K562 (cell line): ENCODE data around the gene CAMK2D. TPM values are rescaled to one million over a fixed set of nuclear protein-coding genes. Genes with fewer than 3 reads are reported as not detected.

Source experiments
- ATAC-seq: fragments of 200-7000 bp; cut with Tn5 transposase; 3 replicates; pipeline ENCODE4 v1.9.1; 2020; ENCODE audit warnings: moderate library complexity
- BruUV-seq: library from RNA; stranded (reverse); fragments of 400-500 nt; replicated peaks from 2 replicates; lab custom pipeline; 2021; lab: Mats Ljungman, UMichigan
- CTCF ChIA-PET: fragments of 300-600 bp; formaldehyde crosslinking; extraction: SDS; loops from one replicate; lab custom pipeline; 2021; ENCODE audit warnings: low intra/inter-chr PET ratio; lab: Yijun Ruan, JAX
- POLR2A ChIA-PET: fragments of 300-600, 350-650 bp; sonication (Branson Sonifier 250); formaldehyde crosslinking; extraction: SDS; loops from one replicate; lab custom pipeline; 2021; ENCODE audit warnings: antibody characterized with exemption, inconsistent platforms; lab: Yijun Ruan, JAX
- DNase-seq, 4 experiments: peaks; one replicate each; pipeline versions ENCODE4 v3.0.0 to v3.0.0-alpha.2; 2011 to 2018; ENCODE audit warnings: low spot score in 3 of 4, mixed read lengths in 3 of 4; ENCODE audit errors: extremely low read depth in 1 of 4
- FAIRE-seq: peaks from 2 replicates; lab custom pipeline; 2011; peaks lifted over from hg19 to GRCh38; lab: Jason Lieb, UNC
- H2AFZ ChIP-seq: 2 replicates; pipeline ENCODE4 v1.6.0; 2011; ENCODE audit warnings: low read depth, low read length, control low read depth, inconsistent platforms
- H3K27ac ChIP-seq: fragments of 200-600 bp; 3 replicates; pipeline ENCODE4 v1.8.0; 2011; ENCODE audit warnings: low read depth, mild to moderate bottlenecking, control low read depth, inconsistent platforms, low read length, moderate library complexity, mixed read lengths; ENCODE audit errors: extremely low read depth
- H3K27me3 ChIP-seq, 2 experiments: fragments of 300-600 bp in 1 of 2; 2 replicates in 1 of 2; 3 replicates in 1 of 2; pipeline versions ENCODE4 v1.6.0 to v1.8.0; 2011; ENCODE audit warnings: inconsistent platforms in 2 of 2, low read length in 2 of 2, mild to moderate bottlenecking in 1 of 2, mixed read lengths in 1 of 2, moderate library complexity in 1 of 2; ENCODE audit not compliant: control insufficient read depth in 2 of 2, insufficient read depth in 2 of 2
- H3K36me3 ChIP-seq: fragments of 300-600 bp; 3 replicates; pipeline ENCODE4 v1.8.0; 2011; ENCODE audit warnings: mild to moderate bottlenecking, low read length, inconsistent platforms; ENCODE audit not compliant: control insufficient read depth, insufficient read depth
- H3K4me1 ChIP-seq, 2 experiments: fragments of 200-600 bp in 1 of 2; replicated peaks in 1 of 2; 2 replicates in 1 of 2; 3 replicates in 1 of 2; pipeline versions ENCODE4 v1.5.1 to v1.8.0; 2011; ENCODE audit warnings: inconsistent platforms in 2 of 2, low read length in 2 of 2, mild to moderate bottlenecking in 1 of 2, mixed read lengths in 1 of 2, moderate library complexity in 1 of 2; ENCODE audit not compliant: control insufficient read depth in 2 of 2, insufficient read depth in 2 of 2
- H3K4me2 ChIP-seq: 2 replicates; pipeline ENCODE4 v1.6.1; 2011; ENCODE audit warnings: low read length, control low read depth, inconsistent platforms, mixed read lengths; ENCODE audit not compliant: insufficient read depth
- H3K4me3 ChIP-seq: fragments of 200-600 bp; sonication (generic), shearing (Covaris generic); 2 replicates; pipeline ENCODE4 v1.5.1; 2016; ENCODE audit warnings: control low read depth, inconsistent platforms
- H3K79me2 ChIP-seq: fragments of 200-600 bp; 3 replicates; pipeline ENCODE4 v1.8.0; 2011; ENCODE audit warnings: low read length, inconsistent platforms; ENCODE audit not compliant: control insufficient read depth, insufficient read depth
- H3K9ac ChIP-seq, 2 experiments: 2 replicates each; pipeline versions ENCODE4 v1.6.0 to v1.6.1; 2011; ENCODE audit warnings: low read depth in 2 of 2, low read length in 2 of 2, control low read depth in 1 of 2, inconsistent platforms in 1 of 2, mild to moderate bottlenecking in 1 of 2, mixed read lengths in 1 of 2; ENCODE audit not compliant: insufficient read depth in 1 of 2
- H3K9me1 ChIP-seq: one replicate; pipeline ENCODE4 v1.6.0; 2011; ENCODE audit warnings: inconsistent platforms, mild to moderate bottlenecking, low read length, moderate library complexity; ENCODE audit not compliant: control insufficient read depth, insufficient read depth
- H3K9me3 ChIP-seq: replicated peaks from 2 replicates; pipeline ENCODE4 v1.5.1; 2011; ENCODE audit warnings: low read depth, low read length, inconsistent platforms; ENCODE audit not compliant: control insufficient read depth, insufficient read depth
- H4K20me1 ChIP-seq: replicated peaks from 2 replicates; pipeline ENCODE4 v1.6.1; 2011; ENCODE audit warnings: low read length, inconsistent platforms, mixed read lengths; ENCODE audit not compliant: control insufficient read depth, insufficient read depth
- ADNP ChIP-seq: fragments of 200-800 bp; sonication (Bioruptor generic); IDR thresholded peaks from 2 replicates; pipeline ENCODE4 v1.6.1; 2016; ENCODE audit warnings: missing genetic modification characterization, missing compliant biosample characterization
- ETS2 ChIP-seq: IDR thresholded peaks from 2 replicates; pipeline ENCODE4 v1.6.1; 2016; ENCODE audit warnings: borderline replicate concordance, missing genetic modification characterization, mild to moderate bottlenecking, moderate library complexity, missing compliant biosample characterization; ENCODE audit not compliant: poor library complexity, severe bottlenecking
- FOXP1 ChIP-seq: sonication (generic); formaldehyde crosslinking; IDR thresholded peaks from 2 replicates; pipeline ENCODE4 v1.8.0; 2022; ENCODE audit warnings: mild to moderate bottlenecking, missing genetic modification reagents
- HCFC1 ChIP-seq: IDR thresholded peaks from 2 replicates; pipeline ENCODE4 v1.6.1; 2012; ENCODE audit warnings: low read depth, low read length, improper control_type of control experiment
- NR2F6 ChIP-seq: fragments of 450-650 bp; formaldehyde crosslinking; IDR thresholded peaks from 2 replicates; pipeline ENCODE4 v1.4.0; 2020; ENCODE audit warnings: mild to moderate bottlenecking
- PHF8 ChIP-seq: fragments of 200-600 bp; sonication (generic); IDR thresholded peaks from 2 replicates; pipeline ENCODE4 v1.6.1; 2012; ENCODE audit warnings: mixed run types, mild to moderate bottlenecking, inconsistent platforms, low read length, moderate library complexity, borderline replicate concordance
- SRSF7 ChIP-seq: fragments of 200-400 bp; formaldehyde crosslinking; optimal IDR thresholded peaks from 2 replicates; pipeline ENCODE3; 2017; ENCODE audit warnings: mild to moderate bottlenecking, low read depth, low read length
- TARDBP ChIP-seq: fragments of 450-650 bp; IDR thresholded peaks from 2 replicates; pipeline ENCODE4 v1.6.1; 2016
- USF2 ChIP-seq: sonication (generic); formaldehyde crosslinking; IDR thresholded peaks from 2 replicates; pipeline ENCODE4 v1.5.0; 2020; ENCODE audit warnings: missing genetic modification reagents
- ZBTB7A ChIP-seq: IDR thresholded peaks from 2 replicates; pipeline ENCODE4 v1.6.1; 2011; ENCODE audit warnings: low read depth, mild to moderate bottlenecking, low read length, moderate library complexity, borderline replicate concordance; ENCODE audit not compliant: control insufficient read depth
- ZBTB8A ChIP-seq: fragments of 450-650 bp; IDR thresholded peaks from 2 replicates; pipeline ENCODE4 v1.6.1; 2018; ENCODE audit warnings: mild to moderate bottlenecking, moderate library complexity; ENCODE audit not compliant: partially characterized antibody
- ZFPM2 ChIP-seq: fragments of 250-450 bp; sonication (Bioruptor Pico); IDR thresholded peaks from 2 replicates; pipeline ENCODE4 v1.5.1; 2022; ENCODE audit warnings: mild to moderate bottlenecking
- ZNF23 ChIP-seq: fragments of 250-450 bp; sonication (Bioruptor Pico); IDR thresholded peaks from 2 replicates; pipeline ENCODE4 v1.4.0; 2020; ENCODE audit warnings: mild to moderate bottlenecking
- ZNF347 ChIP-seq: fragments of 450-650 bp; formaldehyde crosslinking; IDR thresholded peaks from 2 replicates; pipeline ENCODE4 v1.4.0; 2020; ENCODE audit warnings: low read depth, mild to moderate bottlenecking, moderate library complexity
- WGBS: fragments of 100-300 bp; shearing (Covaris generic); methylation state at CpG from one replicate; pipeline ENCODE4 v1.1.6; 2016; ENCODE audit warnings: low coverage, mixed read lengths; ENCODE audit not compliant: insufficient coverage; ENCODE audit errors: missing lambda C conversion rate; 5-methylcytosine and 5-hydroxymethylcytosine counted together
- in situ Hi-C: fragments of 300-500 bp; cut with MboI; formaldehyde crosslinking; loops from 4 replicates; pipeline ENCODE4 v1.15.0; 2018; ENCODE audit warnings: inconsistent platforms, mixed read lengths
- intact Hi-C: fragments of 100-400 bp; cut with micrococcal nuclease; formaldehyde crosslinking; loops from 2 replicates; pipeline ENCODE4 v1.14.2; 2022
- polyA plus RNA-seq, 8 experiments: library from polyadenylated mRNA; depleted of rRNA in 4 of 8; stranded (reverse) in 5 of 8; unstranded in 3 of 8; fragments of >200 nt; fragmentation: Nextera tagmentation in 2 of 8; fragmentation: Illumina TruSeq in 1 of 8; extraction: Ambion mirVana in 2 of 8; extraction: Trizol in 1 of 8; gene quantifications; 2 replicates each; pipeline versions ENCODE4 v1.2.1 to v1.2.3, GENCODE V29; 2011 to 2014; ENCODE audit warnings: inconsistent platforms in 1 of 8, missing spikeins in 1 of 8
- total RNA-seq, 7 experiments: library from RNA; depleted of rRNA in 6 of 7; stranded (reverse); fragments of >200 nt in 6 of 7; fragmentation: Illumina TruSeq in 2 of 7; extraction: Trizol in 2 of 7; gene quantifications; 2 replicates each; pipeline versions ENCODE4 v1.2.1 to v1.2.3, GENCODE V29; 2011 to 2021; ENCODE audit warnings: low replicate concordance in 1 of 7
- TF ChIP-seq, protein P1 (sequence below), 2 experiments: fragments of 450-650 bp in 1 of 2; IDR thresholded peaks; 2 replicates each; pipeline ENCODE4 v1.6.1; 2011 to 2017; ENCODE audit warnings: low read depth in 2 of 2, antibody characterized with exemption in 1 of 2, borderline replicate concordance in 1 of 2, low read length in 1 of 2, mild to moderate bottlenecking in 1 of 2, mixed read lengths in 1 of 2; ENCODE audit not compliant: control insufficient read depth in 1 of 2
- TF ChIP-seq, protein P2 (sequence below), 3 experiments: fragments of 200-800 bp in 1 of 3; fragments of 250-450 bp in 1 of 3; fragments of 450-650 bp in 1 of 3; sonication (Bioruptor Pico) in 1 of 3; sonication (Bioruptor generic) in 1 of 3; formaldehyde crosslinking in 1 of 3; IDR thresholded peaks; 2 replicates each; pipeline versions ENCODE4 v1.6.1 to v1.8.0; 2016 to 2022; ENCODE audit warnings: mild to moderate bottlenecking in 2 of 3, missing genetic modification characterization in 2 of 3, missing compliant biosample characterization in 1 of 3, moderate library complexity in 1 of 3

The CAMK2D gene
- total and polyA plus RNA-seq, 9 of the 15 experiments (the other 6 are each of a cell fraction or from before 2014, with no cell fraction given) = 0.01 to 0.33 (median 0.04) TPM; not detected in 2

DNA sequence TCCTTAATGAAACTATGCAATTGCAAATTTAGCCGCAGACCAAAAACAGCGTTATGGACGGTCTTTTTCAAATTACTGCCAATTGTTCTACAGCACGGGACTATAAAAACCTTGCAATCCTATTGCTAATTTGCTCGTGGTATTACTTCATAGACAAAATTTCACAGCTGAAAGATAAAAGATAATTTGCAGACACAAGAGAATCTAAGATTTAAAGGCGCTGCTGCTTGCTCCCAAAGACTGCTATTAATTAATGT lies 1.4 kb upstream of the CAMK2D start:
- H3K27me3 ChIP-seq = no peaks in the 10 kb centered on the region
- no peaks in the 10 kb centered on the region for H3K9me3 ChIP-seq
- POLR2A ChIA-PET = no interaction called here
- no TSS peak for BruUV-seq
- peak overlapping the region; percentile 78 for H2AFZ ChIP-seq
- intact Hi-C loops (loop anchor here (10.0 kb wide), 1 partner anchor 218 kb away; no protein-coding TSS in a partner anchor), in situ Hi-C loops (no loop called here)
- peaks cover 0 to 7% of the 10 kb centered on the region in 2 experiments; a peak in 2 of 5 replicates for H3K4me1 ChIP-seq
- no peaks in the 10 kb centered on the region for H4K20me1 ChIP-seq
- peak overlapping the region; percentile 39; the same call in 1 of the 2 replicates for H3K4me2 ChIP-seq
- no peaks in the 10 kb centered on the region for H3K36me3 ChIP-seq
- DNase-seq (no peak), ATAC-seq (no peak), FAIRE-seq (no peak)
- H3K9me1 ChIP-seq = no peaks in the 10 kb centered on the region
- no peaks in the 10 kb centered on the region for H3K79me2 ChIP-seq
- peak overlapping the region; percentile 24; the same call in 1 of the 2 replicates for H3K4me3 ChIP-seq
- CTCF ChIA-PET = no interaction called here
- 6% methylated on average over 6 of the region's 6 CpGs for WGBS
- no peak overlapping the region for H3K9ac ChIP-seq
- peak overlapping the region; percentile 47; the same call in 2 of the 3 replicates for H3K27ac ChIP-seq
- no peak for TF ChIP-seq ZFPM2
- no peak for TF ChIP-seq ETS2 (tag)
- no peak for TF ChIP-seq SRSF7
- TF ChIP-seq TARDBP = no peak
- TF ChIP-seq FOXP1 (CRISPR knock-in tag) = no peak
- TF ChIP-seq HCFC1 = no peak
- TF ChIP-seq ZBTB8A = no peak
- no peak for TF ChIP-seq ZBTB7A
- no peak for TF ChIP-seq ADNP (tag)
- TF ChIP-seq ZNF347 (CRISPR knock-in tag) = no peak
- TF ChIP-seq ZNF23 (CRISPR knock-in tag) = no peak
- TF ChIP-seq, protein P1, sequence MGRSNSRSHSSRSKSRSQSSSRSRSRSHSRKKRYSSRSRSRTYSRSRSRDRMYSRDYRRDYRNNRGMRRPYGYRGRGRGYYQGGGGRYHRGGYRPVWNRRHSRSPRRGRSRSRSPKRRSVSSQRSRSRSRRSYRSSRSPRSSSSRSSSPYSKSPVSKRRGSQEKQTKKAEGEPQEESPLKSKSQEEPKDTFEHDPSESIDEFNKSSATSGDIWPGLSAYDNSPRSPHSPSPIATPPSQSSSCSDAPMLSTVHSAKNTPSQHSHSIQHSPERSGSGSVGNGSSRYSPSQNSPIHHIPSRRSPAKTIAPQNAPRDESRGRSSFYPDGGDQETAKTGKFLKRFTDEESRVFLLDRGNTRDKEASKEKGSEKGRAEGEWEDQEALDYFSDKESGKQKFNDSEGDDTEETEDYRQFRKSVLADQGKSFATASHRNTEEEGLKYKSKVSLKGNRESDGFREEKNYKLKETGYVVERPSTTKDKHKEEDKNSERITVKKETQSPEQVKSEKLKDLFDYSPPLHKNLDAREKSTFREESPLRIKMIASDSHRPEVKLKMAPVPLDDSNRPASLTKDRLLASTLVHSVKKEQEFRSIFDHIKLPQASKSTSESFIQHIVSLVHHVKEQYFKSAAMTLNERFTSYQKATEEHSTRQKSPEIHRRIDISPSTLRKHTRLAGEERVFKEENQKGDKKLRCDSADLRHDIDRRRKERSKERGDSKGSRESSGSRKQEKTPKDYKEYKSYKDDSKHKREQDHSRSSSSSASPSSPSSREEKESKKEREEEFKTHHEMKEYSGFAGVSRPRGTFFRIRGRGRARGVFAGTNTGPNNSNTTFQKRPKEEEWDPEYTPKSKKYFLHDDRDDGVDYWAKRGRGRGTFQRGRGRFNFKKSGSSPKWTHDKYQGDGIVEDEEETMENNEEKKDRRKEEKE (IDR thresholded peaks at IDR 0.05; ENCODE audit: borderline replicate concordance in 1 of 2, control insufficient read depth in 1 of 2, low read depth in 2 of 2, low read length in 1 of 2) = no peak
- TF ChIP-seq NR2F6 = no peak
- no peak for TF ChIP-seq USF2 (CRISPR knock-in tag)
- TF ChIP-seq, protein P2, sequence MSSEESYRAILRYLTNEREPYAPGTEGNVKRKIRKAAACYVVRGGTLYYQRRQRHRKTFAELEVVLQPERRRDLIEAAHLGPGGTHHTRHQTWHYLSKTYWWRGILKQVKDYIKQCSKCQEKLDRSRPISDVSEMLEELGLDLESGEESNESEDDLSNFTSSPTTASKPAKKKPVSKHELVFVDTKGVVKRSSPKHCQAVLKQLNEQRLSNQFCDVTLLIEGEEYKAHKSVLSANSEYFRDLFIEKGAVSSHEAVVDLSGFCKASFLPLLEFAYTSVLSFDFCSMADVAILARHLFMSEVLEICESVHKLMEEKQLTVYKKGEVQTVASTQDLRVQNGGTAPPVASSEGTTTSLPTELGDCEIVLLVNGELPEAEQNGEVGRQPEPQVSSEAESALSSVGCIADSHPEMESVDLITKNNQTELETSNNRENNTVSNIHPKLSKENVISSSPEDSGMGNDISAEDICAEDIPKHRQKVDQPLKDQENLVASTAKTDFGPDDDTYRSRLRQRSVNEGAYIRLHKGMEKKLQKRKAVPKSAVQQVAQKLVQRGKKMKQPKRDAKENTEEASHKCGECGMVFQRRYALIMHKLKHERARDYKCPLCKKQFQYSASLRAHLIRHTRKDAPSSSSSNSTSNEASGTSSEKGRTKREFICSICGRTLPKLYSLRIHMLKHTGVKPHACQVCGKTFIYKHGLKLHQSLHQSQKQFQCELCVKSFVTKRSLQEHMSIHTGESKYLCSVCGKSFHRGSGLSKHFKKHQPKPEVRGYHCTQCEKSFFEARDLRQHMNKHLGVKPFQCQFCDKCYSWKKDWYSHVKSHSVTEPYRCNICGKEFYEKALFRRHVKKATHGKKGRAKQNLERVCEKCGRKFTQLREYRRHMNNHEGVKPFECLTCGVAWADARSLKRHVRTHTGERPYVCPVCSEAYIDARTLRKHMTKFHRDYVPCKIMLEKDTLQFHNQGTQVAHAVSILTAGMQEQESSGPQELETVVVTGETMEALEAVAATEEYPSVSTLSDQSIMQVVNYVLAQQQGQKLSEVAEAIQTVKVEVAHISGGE (CRISPR knock-in tag; IDR thresholded peaks at IDR 0.05) = no peak
- TF ChIP-seq PHF8 = no peak
